Measurements from ENCODE around the gene TRIM59. TPM values are rescaled to one million over a fixed set of nuclear protein-coding genes. Genes with fewer than 3 reads are reported as not detected.

Gene TRIM59
- total and polyA plus RNA-seq, 2 donors (not counting 1 experiment from before 2014, with no cell fraction given), result 13.6 to 31.2 TPM

- DNase-seq (ENCODE audit: low read depth in 2 of 2), result peak; percentile 61 to 90
Observed at GRCh38 chr3:160395297-160395696, 54.3 kb downstream of the TRIM59 start.

GRCh38 chr3:160394009-160394392 is 55.6 kb downstream of the TRIM59 start:
- no peak overlapping the region for H3K4me2 ChIP-seq (ENCODE audit: extremely low read depth, insufficient read depth, low read length)
- TF ChIP-seq CTCF (conservative IDR thresholded peaks at IDR 0.05 in 1 of 2, IDR thresholded peaks at IDR 0.05 in 1 of 2; ENCODE audit: low read depth in 1 of 2, low read length in 2 of 2), result no peak
- TF ChIP-seq EZH2 (IDR thresholded peaks at IDR 0.05; ENCODE audit: low read length, missing control alignments), result no peak
- H3K4me1 ChIP-seq (ENCODE audit: control insufficient read depth, extremely low read depth, insufficient read depth, low read length), result no peaks in the 10 kb centered on the region
- H2AFZ ChIP-seq (ENCODE audit: low read length), result no peak overlapping the region
- no peaks in the 10 kb centered on the region for H3K36me3 ChIP-seq (ENCODE audit: control insufficient read depth, insufficient read depth, low read length)
- H3K9me3 ChIP-seq (ENCODE audit: control insufficient read depth, insufficient read depth, low read depth, low read length), result no peaks in the 10 kb centered on the region
- no peak overlapping the region for H3K9ac ChIP-seq (ENCODE audit: insufficient read depth, low read length)
- H3K4me3 ChIP-seq (replicated peaks in 1 of 4; ENCODE audit: control extremely low read depth in 1 of 4, insufficient read depth in 1 of 4, low read depth in 3 of 4, low read length in 4 of 4), result no peak overlapping the region
- no peaks in the 10 kb centered on the region for H3K27me3 ChIP-seq (ENCODE audit: control insufficient read depth, insufficient read depth, low read length)
- peaks cover 43% of the 10 kb centered on the region for H3K79me2 ChIP-seq (ENCODE audit: control insufficient read depth, insufficient read depth, low read length)
- H3K27ac ChIP-seq (ENCODE audit: insufficient read depth, low read length), result no peak overlapping the region
- DNase-seq (ENCODE audit: low read depth in 2 of 2), result no peak
- H4K20me1 ChIP-seq (ENCODE audit: control insufficient read depth, extremely low read depth, insufficient read depth, low read length), result no peaks in the 10 kb centered on the region

More at GRCh38 chr3:160395297-160395696, 54.3 kb downstream of the TRIM59 start:
- Histone ChIP-seq H3K4me2 (ENCODE audit: extremely low read depth, insufficient read depth, low read length) (peak overlapping the region; percentile 70), H3K9ac (ENCODE audit: insufficient read depth, low read length) (no peak overlapping the region), H3K9me3 (ENCODE audit: control insufficient read depth, insufficient read depth, low read depth, low read length) (no peaks in the 10 kb centered on the region), H3K4me1 (ENCODE audit: control insufficient read depth, extremely low read depth, insufficient read depth, low read length) (no peaks in the 10 kb centered on the region), H3K27ac (ENCODE audit: insufficient read depth, low read length) (no peak overlapping the region), H3K36me3 (ENCODE audit: control insufficient read depth, insufficient read depth, low read length) (no peaks in the 10 kb centered on the region), H4K20me1 (ENCODE audit: control insufficient read depth, extremely low read depth, insufficient read depth, low read length) (no peaks in the 10 kb centered on the region), H3K79me2 (ENCODE audit: control insufficient read depth, insufficient read depth, low read length) (peaks cover 52% of the 10 kb centered on the region), H3K4me3 (replicated peaks in 1 of 4; ENCODE audit: control extremely low read depth in 1 of 4, insufficient read depth in 1 of 4, low read depth in 3 of 4, low read length in 4 of 4) (no peak overlapping the region), H2AFZ (ENCODE audit: low read length) (no peak overlapping the region), H3K27me3 (ENCODE audit: control insufficient read depth, insufficient read depth, low read length) (no peaks in the 10 kb centered on the region)
- TF ChIP-seq CTCF (conservative IDR thresholded peaks at IDR 0.05 in 1 of 2, IDR thresholded peaks at IDR 0.05 in 1 of 2; ENCODE audit: low read depth in 1 of 2, low read length in 2 of 2) (no peak), EZH2 (IDR thresholded peaks at IDR 0.05; ENCODE audit: low read length, missing control alignments) (no peak)

- H3K4me1 ChIP-seq (ENCODE audit: control insufficient read depth, extremely low read depth, insufficient read depth, low read length), result no peaks in the 10 kb centered on the region
- no peaks in the 10 kb centered on the region for H3K27me3 ChIP-seq (ENCODE audit: control insufficient read depth, insufficient read depth, low read length)
- H3K4me3 ChIP-seq (replicated peaks in 1 of 4; ENCODE audit: control extremely low read depth in 1 of 4, insufficient read depth in 1 of 4, low read depth in 3 of 4, low read length in 4 of 4), result no peak overlapping the region
- no peaks in the 10 kb centered on the region for H3K9me3 ChIP-seq (ENCODE audit: control insufficient read depth, insufficient read depth, low read depth, low read length)
- H4K20me1 ChIP-seq (ENCODE audit: control insufficient read depth, extremely low read depth, insufficient read depth, low read length), result no peaks in the 10 kb centered on the region
- H3K4me2 ChIP-seq (ENCODE audit: extremely low read depth, insufficient read depth, low read length), result no peak overlapping the region
- H3K36me3 ChIP-seq (ENCODE audit: control insufficient read depth, insufficient read depth, low read length), result no peaks in the 10 kb centered on the region
- H3K79me2 ChIP-seq (ENCODE audit: control insufficient read depth, insufficient read depth, low read length), result peaks cover 39% of the 10 kb centered on the region
- no peak for DNase-seq (ENCODE audit: low read depth in 2 of 2)
- H2AFZ ChIP-seq (ENCODE audit: low read length), result no peak overlapping the region
- H3K9ac ChIP-seq (ENCODE audit: insufficient read depth, low read length), result no peak overlapping the region
- no peak overlapping the region for H3K27ac ChIP-seq (ENCODE audit: insufficient read depth, low read length)
- TF ChIP-seq EZH2 (IDR thresholded peaks at IDR 0.05; ENCODE audit: low read length, missing control alignments), result no peak
- TF ChIP-seq CTCF (conservative IDR thresholded peaks at IDR 0.05 in 1 of 2, IDR thresholded peaks at IDR 0.05 in 1 of 2; ENCODE audit: low read depth in 1 of 2, low read length in 2 of 2), result no peak
Observed at GRCh38 chr3:160393346-160394008, 56.1 kb downstream of the TRIM59 start.
